Stimulated activated CD4-positive, alpha-beta T cell treated with anti-CD3 and anti-CD28 coated beads, TNF-alpha, amount 100 ng/mL, for 4 hours (primary cell): ENCODE results near the gene SOAT2.
"Not testable (repeated sequence)": the region's sequence is repeated elsewhere in the genome, so short reads cannot be mapped to it uniquely, and the experiment has no call there.

Experiments
- DNase-seq, 3 experiments: peaks; one replicate each; pipeline ENCODE4 v3.0.0-alpha.2; 2020; ENCODE audit warnings: low read depth in 3 of 3

SOAT2 gene

DNA sequence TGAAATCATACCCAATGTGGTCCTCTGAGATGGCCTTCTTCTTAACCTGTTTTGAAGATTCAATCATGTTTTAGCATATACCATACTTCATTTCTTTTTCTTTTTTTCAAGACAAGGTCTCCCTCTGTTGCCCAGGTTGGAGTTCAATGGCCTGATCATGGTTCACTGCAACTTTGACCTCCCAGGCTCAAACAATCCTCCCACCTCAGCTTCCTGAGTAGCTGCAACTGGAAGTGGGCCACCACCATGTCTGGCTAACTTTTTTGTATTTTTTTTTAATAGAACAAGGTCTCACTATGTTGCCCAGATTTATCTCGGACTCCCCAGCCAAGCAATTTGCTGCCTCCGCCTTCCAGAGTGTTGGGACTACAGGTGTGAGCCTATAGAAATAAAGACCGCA, 30.4 kb downstream of the SOAT2 start:
- DNase-seq = no peak

- DNase-seq = no peak
These were observed 40.1 kb downstream of the SOAT2 start for GRCh38 chr12:53143355-53143754.

- no peak for DNase-seq
These were observed 42.3 kb downstream of the SOAT2 start for GRCh38 chr12:53145383-53146260.

DNA sequence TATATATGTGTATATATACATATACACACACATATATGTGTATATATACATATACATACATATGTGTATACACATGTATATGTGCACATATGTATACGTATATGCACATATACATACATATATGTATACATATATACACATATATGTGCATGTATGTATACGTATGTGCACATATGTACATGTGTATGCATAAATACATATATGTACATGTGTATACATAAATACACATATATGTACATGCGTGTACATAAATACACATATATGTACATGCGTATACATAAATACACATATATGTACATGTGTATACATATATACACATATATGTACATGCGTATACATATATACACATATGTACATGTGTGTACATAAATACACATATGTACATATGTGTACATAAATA, 43.9 kb downstream of the SOAT2 start:
- no peak for DNase-seq

- no peak for DNase-seq
These were observed 44.4 kb downstream of the SOAT2 start for GRCh38 chr12:53147653-53148052.

GRCh38 chr12:53151039-53151438, 47.8 kb downstream of the SOAT2 start:
- no peak for DNase-seq

- DNase-seq = no peak
These were observed 49.1 kb downstream of the SOAT2 start for GRCh38 chr12:53152390-53152789.

DNA sequence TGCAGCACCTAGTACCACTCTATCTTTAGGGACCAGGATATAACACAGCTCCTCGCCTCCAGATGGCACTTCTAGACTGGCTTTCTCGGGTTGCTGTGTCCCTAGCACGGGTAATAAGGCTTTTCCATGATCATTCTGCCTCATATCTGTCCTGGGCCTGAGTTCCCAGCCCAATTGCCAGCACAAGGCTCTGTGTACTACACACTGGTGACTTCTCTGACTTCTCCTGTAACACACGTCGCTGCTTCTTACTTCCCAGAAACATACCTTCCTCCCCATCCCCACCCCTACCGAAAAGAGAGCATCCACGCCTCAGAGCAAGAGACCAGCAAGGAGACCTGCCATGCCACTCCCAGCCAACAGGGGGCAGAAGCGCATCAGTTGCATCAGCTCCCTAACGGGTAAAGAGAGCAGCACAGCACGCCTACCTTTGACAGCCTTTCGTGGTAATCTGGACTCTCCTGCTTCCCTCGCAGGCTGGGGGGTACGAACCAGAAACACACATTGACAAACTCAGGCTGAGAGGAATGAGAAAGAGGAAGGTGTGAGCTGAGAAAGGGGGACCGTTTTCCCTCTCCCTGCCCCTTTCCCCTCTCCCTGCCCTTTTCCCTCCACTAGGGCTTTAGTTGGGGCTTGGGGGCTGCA, 56.0 kb downstream of the SOAT2 start:
- DNase-seq = peak; percentile 78 to 85 (median 80)

- DNase-seq = no peak
These were observed 56.7 kb downstream of the SOAT2 start for GRCh38 chr12:53160000-53160399.

DNA sequence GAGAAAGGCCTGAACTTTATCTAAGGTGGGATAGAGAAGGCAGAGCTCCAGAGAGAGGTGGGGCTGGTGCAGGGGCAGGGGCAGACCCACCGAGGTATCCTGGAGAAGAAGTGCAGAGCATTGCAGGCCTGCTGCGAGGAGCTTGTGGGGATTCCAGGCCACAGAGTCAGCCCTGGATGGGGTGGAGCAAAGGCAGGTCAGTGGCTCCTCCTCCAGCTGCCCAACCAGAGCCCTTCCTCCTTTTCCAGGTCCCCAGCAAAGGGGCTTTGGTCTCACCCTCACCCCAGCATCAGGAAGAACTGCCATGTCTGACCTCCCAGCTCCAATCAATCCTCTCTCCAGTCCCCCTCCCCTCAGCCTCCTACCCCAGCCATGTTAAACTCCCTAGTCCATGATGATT, 57.4 kb downstream of the SOAT2 start:
- no peak for DNase-seq

GRCh38 chr12:53161119-53161911, 58.0 kb downstream of the SOAT2 start:
- no peak for DNase-seq

DNA sequence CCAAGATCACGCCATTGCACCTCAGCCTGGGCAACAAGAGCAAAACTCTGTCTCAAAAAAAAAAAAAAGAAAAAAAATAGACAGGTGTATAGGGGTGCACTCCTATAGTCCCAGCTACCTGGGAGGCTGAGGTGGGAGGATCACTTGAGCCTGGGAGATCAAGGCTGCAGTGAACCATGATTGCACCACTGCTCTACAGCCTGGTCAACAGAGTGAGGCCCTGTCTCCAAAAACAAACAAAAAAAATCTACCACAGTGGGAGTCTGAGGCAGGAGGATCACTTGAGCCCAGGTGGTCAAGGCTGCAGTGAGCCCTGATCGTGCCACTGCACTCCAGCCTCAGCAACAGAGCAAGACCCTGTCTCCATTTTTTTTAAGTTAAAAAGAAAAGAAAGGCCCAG, 59.7 kb downstream of the SOAT2 start:
- not testable (repeated sequence) for DNase-seq

- no peak for DNase-seq
These were observed 63.6 kb downstream of the SOAT2 start for GRCh38 chr12:53166837-53167236.

GRCh38 chr12:53169644-53170043, 66.4 kb downstream of the SOAT2 start:
- no peak for DNase-seq

GRCh38 chr12:53170215-53170614, 66.9 kb downstream of the SOAT2 start:
- no peak for DNase-seq

DNA sequence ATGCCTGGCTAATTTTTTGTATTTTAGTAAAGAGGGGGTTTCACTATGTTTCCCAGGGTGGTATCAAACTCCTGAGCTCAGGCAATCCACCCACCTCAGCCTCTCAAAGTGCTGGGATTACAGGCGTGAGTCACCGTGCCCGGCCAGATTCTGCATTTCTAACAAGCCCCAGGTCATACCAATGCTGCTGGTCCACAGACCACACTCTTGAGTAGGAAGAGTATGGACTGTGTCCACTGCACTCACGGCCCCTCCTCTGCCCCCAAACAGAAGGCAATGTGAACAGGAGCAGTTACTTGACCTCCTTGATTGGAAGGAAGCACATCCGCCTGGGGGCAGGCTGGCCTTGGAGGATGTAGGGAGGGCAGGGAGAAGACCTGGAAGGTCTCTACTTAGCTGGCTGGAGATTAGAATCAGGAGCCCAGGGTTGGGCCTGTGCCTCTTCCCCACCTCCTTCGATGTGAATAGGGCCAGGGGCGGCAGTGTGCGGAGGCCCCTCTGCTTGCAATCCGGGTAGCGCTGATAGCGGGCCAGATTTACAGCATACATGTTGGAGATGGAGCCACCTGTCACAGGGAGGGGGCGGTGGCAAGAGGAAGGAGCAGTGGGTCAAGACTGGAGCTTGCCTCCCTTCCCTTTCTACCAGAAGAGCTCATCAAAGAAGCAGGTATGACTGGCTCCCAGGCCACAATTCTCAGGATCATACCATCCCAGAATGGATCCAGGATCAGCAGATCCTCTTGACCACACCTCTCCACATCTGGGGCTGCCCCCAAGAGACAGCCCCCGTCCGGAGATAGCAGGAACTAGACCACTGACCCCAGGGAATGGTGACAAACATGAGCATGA, 67.8 kb downstream of the SOAT2 start:
- no peak for DNase-seq

DNA sequence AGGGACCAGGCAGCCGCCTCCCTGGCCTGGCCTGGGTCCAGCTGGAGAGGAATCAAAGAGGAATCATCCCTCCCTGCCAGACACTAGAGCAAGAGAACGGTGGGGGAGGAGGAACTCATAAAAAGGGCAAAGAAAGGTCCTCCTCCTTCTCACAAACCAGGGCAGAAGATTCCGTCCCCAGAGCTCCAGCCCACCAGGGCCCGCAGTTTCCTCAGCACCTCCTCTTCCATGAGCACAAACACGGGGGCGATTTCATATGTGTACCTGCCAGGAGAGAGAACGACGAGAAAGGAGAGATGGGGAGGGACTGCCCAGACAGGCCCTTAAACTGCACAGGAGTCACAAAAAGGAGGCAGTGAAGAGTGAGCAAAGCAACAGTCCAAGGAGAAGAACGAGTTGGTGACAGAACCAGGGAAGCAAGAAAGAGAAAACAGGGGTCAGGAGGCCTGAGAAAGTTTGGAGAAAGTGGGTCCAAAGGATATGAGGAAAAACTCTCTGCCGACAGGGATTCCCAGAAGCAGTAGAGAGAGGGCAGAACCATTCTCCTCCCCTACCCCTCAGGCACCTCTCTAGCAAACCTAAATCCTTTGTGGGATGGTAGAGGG, 68.5 kb downstream of the SOAT2 start:
- no peak for DNase-seq

- DNase-seq = no peak
These were observed 69.1 kb downstream of the SOAT2 start for GRCh38 chr12:53172352-53172751.

GRCh38 chr12:53173085-53173715, 69.9 kb downstream of the SOAT2 start:
- no peak for DNase-seq
